NCI-H1092 (cell line): ENCODE data around the gene TINAGL1.
"Not testable (repeated sequence)": the region's sequence is repeated elsewhere in the genome, so short reads cannot be mapped to it uniquely, and the experiment has no call there.

Experiments
- DNase-seq: peaks from one replicate; lab custom pipeline; 2025; lab: John Stamatoyannopoulos, UW

The TINAGL1 gene

GRCh38 chr1:31583995-31584868, 7.9 kb downstream of the TINAGL1 start:
- peak; percentile 37 for DNase-seq

- no peak for DNase-seq
Measured at GRCh38 chr1:31584869-31585735, 8.8 kb downstream of the TINAGL1 start.

- no peak for DNase-seq
Measured at GRCh38 chr1:31585736-31586365, 9.5 kb downstream of the TINAGL1 start.

GRCh38 chr1:31586376-31587327, 10.3 kb downstream of the TINAGL1 start:
- DNase-seq: no peak

- not testable (repeated sequence) for DNase-seq
Measured at GRCh38 chr1:31587328-31587699, 11.0 kb downstream of the TINAGL1 start.

- DNase-seq: peak; percentile 50
Measured at GRCh38 chr1:31587720-31588423, 11.6 kb downstream of the TINAGL1 start.

GRCh38 chr1:31588751-31589515, 12.6 kb downstream of the TINAGL1 start:
- DNase-seq: no peak

- no peak for DNase-seq
Measured at GRCh38 chr1:31591425-31592093, 15.2 kb downstream of the TINAGL1 start.

GRCh38 chr1:31592132-31592531, 15.8 kb downstream of the TINAGL1 start:
- DNase-seq: no peak

- DNase-seq: no peak
Measured at GRCh38 chr1:31593136-31593665, 16.9 kb downstream of the TINAGL1 start.

- DNase-seq: peak; percentile 58
Measured at GRCh38 chr1:31593770-31594632, 17.7 kb downstream of the TINAGL1 start.

GRCh38 chr1:31595836-31596736, 19.8 kb downstream of the TINAGL1 start:
- DNase-seq: no peak

GRCh38 chr1:31596737-31597097, 20.4 kb downstream of the TINAGL1 start:
- DNase-seq: no peak

GRCh38 chr1:31598980-31599379, 22.7 kb downstream of the TINAGL1 start:
- no peak for DNase-seq

GRCh38 chr1:31600641-31601040, 24.3 kb downstream of the TINAGL1 start:
- DNase-seq: no peak

- no peak for DNase-seq
Measured at GRCh38 chr1:31602081-31602480, 25.8 kb downstream of the TINAGL1 start.

GRCh38 chr1:31605908-31606427, 29.7 kb downstream of the TINAGL1 start:
- no peak for DNase-seq
